ENCODE data around the gene ATP10B.
"Not testable (repeated sequence)": the region's sequence is repeated elsewhere in the genome, so short reads cannot be mapped to it uniquely, and the experiment has no call there.

Gene ATP10B

GRCh38 chr5:160744268-160745101, 107.5 kb downstream of the ATP10B start:
- TF ChIP-seq PKNOX1 (IDR thresholded peaks at IDR 0.05) (no peak), FOXK2 (IDR thresholded peaks at IDR 0.05) (no peak), L3MBTL2 (conservative IDR thresholded peaks at IDR 0.05) (no peak), LEF1 (IDR thresholded peaks at IDR 0.05; ENCODE audit: borderline replicate concordance) (no peak)
- POLR2A ChIA-PET = no interaction called here
- CTCF ChIA-PET = no interaction called here
- DNase-seq (ENCODE audit: extremely low spot score) = no peak

- POLR2A ChIA-PET = no interaction called here
- DNase-seq (ENCODE audit: extremely low spot score) = no peak
- CTCF ChIA-PET = interaction anchor here (0.6 kb wide), 1 partner anchor 1225 kb away, joined by 4 read pairs; no protein-coding TSS in a partner anchor
- TF ChIP-seq ARNT (IDR thresholded peaks at IDR 0.05) (no peak), FOXM1 (IDR thresholded peaks at IDR 0.05; ENCODE audit: borderline replicate concordance) (no peak), ELF4 (IDR thresholded peaks at IDR 0.05) (no peak), SUZ12 (IDR thresholded peaks at IDR 0.05) (no peak), BHLHE40 (IDR thresholded peaks at IDR 0.05; ENCODE audit: borderline replicate concordance) (no peak), CTBP1 (IDR thresholded peaks at IDR 0.05; ENCODE audit: borderline replicate concordance) (no peak), HDGF (IDR thresholded peaks at IDR 0.05; ENCODE audit: borderline replicate concordance) (no peak), FOXK2 (IDR thresholded peaks at IDR 0.05) (no peak), LEF1 (IDR thresholded peaks at IDR 0.05; ENCODE audit: borderline replicate concordance) (no peak), SP1 (IDR thresholded peaks at IDR 0.05) (no peak), NFRKB (IDR thresholded peaks at IDR 0.05) (no peak), FOXA1 (IDR thresholded peaks at IDR 0.05) (no peak)
Measured at GRCh38 chr5:160743027-160743426, 109.0 kb downstream of the ATP10B start.

GRCh38 chr5:160742446-160742845, 109.6 kb downstream of the ATP10B start:
- POLR2A ChIA-PET = no interaction called here
- TF ChIP-seq PKNOX1 (IDR thresholded peaks at IDR 0.05) = no peak
- no peak for TF ChIP-seq BHLHE40 (IDR thresholded peaks at IDR 0.05; ENCODE audit: borderline replicate concordance)
- no peak for TF ChIP-seq HDGF (IDR thresholded peaks at IDR 0.05; ENCODE audit: borderline replicate concordance)
- TF ChIP-seq FOXM1 (IDR thresholded peaks at IDR 0.05; ENCODE audit: borderline replicate concordance) = no peak
- TF ChIP-seq ZNF384 (IDR thresholded peaks at IDR 0.05) = no peak
- TF ChIP-seq FOXK2 (IDR thresholded peaks at IDR 0.05) = no peak
- TF ChIP-seq L3MBTL2 (conservative IDR thresholded peaks at IDR 0.05) = no peak
- DNase-seq (ENCODE audit: extremely low spot score) = no peak
- CTCF ChIA-PET = no interaction called here

- ChIA-PET POLR2A (no interaction called here), CTCF (no interaction called here)
- no peak for TF ChIP-seq NFRKB (IDR thresholded peaks at IDR 0.05)
- no peak for TF ChIP-seq CTBP1 (IDR thresholded peaks at IDR 0.05; ENCODE audit: borderline replicate concordance)
- no peak for TF ChIP-seq ELF4 (IDR thresholded peaks at IDR 0.05)
- no peak for DNase-seq (ENCODE audit: extremely low spot score)
Measured at GRCh38 chr5:160727296-160727997, 124.6 kb downstream of the ATP10B start.

- POLR2A ChIA-PET = no interaction called here
- CTCF ChIA-PET = no interaction called here
- TF ChIP-seq NFRKB (IDR thresholded peaks at IDR 0.05) (no peak), FOXK2 (IDR thresholded peaks at IDR 0.05) (no peak), SUZ12 (IDR thresholded peaks at IDR 0.05) (no peak)
- no peak for DNase-seq (ENCODE audit: extremely low spot score)
Measured at GRCh38 chr5:160726721-160727120, 125.3 kb downstream of the ATP10B start.

GRCh38 chr5:160720822-160721221, 131.2 kb downstream of the ATP10B start:
- TF ChIP-seq PKNOX1 (IDR thresholded peaks at IDR 0.05) (no peak), SUZ12 (IDR thresholded peaks at IDR 0.05) (no peak), ARNT (IDR thresholded peaks at IDR 0.05) (no peak), FOXK2 (IDR thresholded peaks at IDR 0.05) (no peak), CTBP1 (IDR thresholded peaks at IDR 0.05; ENCODE audit: borderline replicate concordance) (no peak), L3MBTL2 (conservative IDR thresholded peaks at IDR 0.05) (no peak), LEF1 (IDR thresholded peaks at IDR 0.05; ENCODE audit: borderline replicate concordance) (no peak), HDGF (IDR thresholded peaks at IDR 0.05; ENCODE audit: borderline replicate concordance) (no peak), SP1 (IDR thresholded peaks at IDR 0.05) (no peak), NFRKB (IDR thresholded peaks at IDR 0.05) (no peak), ELF4 (IDR thresholded peaks at IDR 0.05) (no peak), FOXA1 (IDR thresholded peaks at IDR 0.05) (no peak), TARDBP (IDR thresholded peaks at IDR 0.05) (no peak), ZNF384 (IDR thresholded peaks at IDR 0.05) (no peak), FOXM1 (IDR thresholded peaks at IDR 0.05; ENCODE audit: borderline replicate concordance) (no peak), BHLHE40 (IDR thresholded peaks at IDR 0.05; ENCODE audit: borderline replicate concordance) (no peak)
- DNase-seq (ENCODE audit: extremely low spot score) = no peak
- ChIA-PET POLR2A (no interaction called here), CTCF (no interaction called here)

- CTCF ChIA-PET; POLR2A ChIA-PET; DNase-seq (ENCODE audit: extremely low spot score): not testable (repeated sequence)
Measured at GRCh38 chr5:160715508-160715907, 136.5 kb downstream of the ATP10B start.

Data from HEK293T (cell line).